Heart left ventricle (tissue), 13 donors: Measurements from ENCODE around the gene RNF5.

ENCODE experiments used
- POLR2A ChIP-seq, 2 donors: fragments of 450-650 bp; IDR thresholded peaks; one replicate each; pipeline ENCODE4 v1.6.1; 2017; ENCODE audit warnings: antibody characterized with exemption in 2 of 2, mild to moderate bottlenecking in 2 of 2, moderate library complexity in 2 of 2
- TF ChIP-seq, protein P1 (sequence below), 12 donors: fragments of 200-600 bp; sonication (generic) in 4 of 12; IDR thresholded peaks; one replicate each; pipeline versions ENCODE4 v1.5.0 to v1.8.0; 2018 to 2022; ENCODE audit warnings: antibody characterized with exemption in 12 of 12, mild to moderate bottlenecking in 5 of 12
- donor health status: ischemic (EF 13 %, LVEDD 7.1; RV severe dilation, severe dysfunction).
- donor health status: DM: no; HTN: yes; CAD: no.
- donor health status: DM: no; HTN: no; CAD: no.
- donor health status: ischemic (EF 25% LVEDD 6.9; RV normal size, moderate dysfunction).
- donor health status: ischemic (EF 25% LVEDD 5.7; RV mildly dilated, moderate dysfunction).
- donor health status: ischemic (EF 35%, LVEDD 5.7; RV mildly dilated, moderate dysfunction).
- donor health status: nonischemic (EF 11% LVEDD 7.7; RV severe dilation, severe dysfunction).
- donor health status: DM: yes; HTN: yes; CAD: no.
- donor health status: PGD.
- donor health status: ischemic (EF 29% LVEDD 5.4; RV normal size, mild dysfunction).
- donor health status: nonischemic (EF 23%, LVEDD 6.1; RV moderate dilation, normal function).

DNA sequence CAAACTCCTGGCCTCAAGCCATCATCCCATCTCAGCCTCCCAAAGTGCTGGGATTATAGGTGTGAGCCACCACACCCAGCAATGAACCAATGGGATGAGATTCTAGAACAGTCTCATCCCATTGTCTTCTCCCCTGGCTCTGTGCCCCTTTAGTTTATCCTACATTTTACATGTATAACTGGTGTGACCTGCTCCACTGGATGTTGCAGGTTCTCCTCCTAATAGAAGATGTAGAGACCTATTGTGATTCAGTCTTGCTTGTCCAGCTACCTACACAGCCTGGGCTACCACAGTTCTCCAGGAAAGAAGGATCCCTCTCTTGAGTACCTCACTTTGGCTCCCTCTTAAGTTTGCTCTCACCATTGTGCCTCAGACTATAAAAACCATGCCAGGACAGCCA lies 46.1 kb upstream of the RNF5 start:
- TF ChIP-seq POLR2A (IDR thresholded peaks at IDR 0.05): no peak
- TF ChIP-seq, protein P1, sequence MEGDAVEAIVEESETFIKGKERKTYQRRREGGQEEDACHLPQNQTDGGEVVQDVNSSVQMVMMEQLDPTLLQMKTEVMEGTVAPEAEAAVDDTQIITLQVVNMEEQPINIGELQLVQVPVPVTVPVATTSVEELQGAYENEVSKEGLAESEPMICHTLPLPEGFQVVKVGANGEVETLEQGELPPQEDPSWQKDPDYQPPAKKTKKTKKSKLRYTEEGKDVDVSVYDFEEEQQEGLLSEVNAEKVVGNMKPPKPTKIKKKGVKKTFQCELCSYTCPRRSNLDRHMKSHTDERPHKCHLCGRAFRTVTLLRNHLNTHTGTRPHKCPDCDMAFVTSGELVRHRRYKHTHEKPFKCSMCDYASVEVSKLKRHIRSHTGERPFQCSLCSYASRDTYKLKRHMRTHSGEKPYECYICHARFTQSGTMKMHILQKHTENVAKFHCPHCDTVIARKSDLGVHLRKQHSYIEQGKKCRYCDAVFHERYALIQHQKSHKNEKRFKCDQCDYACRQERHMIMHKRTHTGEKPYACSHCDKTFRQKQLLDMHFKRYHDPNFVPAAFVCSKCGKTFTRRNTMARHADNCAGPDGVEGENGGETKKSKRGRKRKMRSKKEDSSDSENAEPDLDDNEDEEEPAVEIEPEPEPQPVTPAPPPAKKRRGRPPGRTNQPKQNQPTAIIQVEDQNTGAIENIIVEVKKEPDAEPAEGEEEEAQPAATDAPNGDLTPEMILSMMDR (IDR thresholded peaks at IDR 0.05): no peak
